HUES48 (cell line): ENCODE measurements around the gene CUBN.

ENCODE experiments used
- H3K27ac ChIP-seq: one replicate; pipeline ENCODE4 v1.7.0; 2013; ENCODE audit warnings: low read depth, low read length, inconsistent platforms
- H3K27me3 ChIP-seq: 2 replicates; pipeline ENCODE4 v1.6.1; 2013; ENCODE audit warnings: mild to moderate bottlenecking, low read length; ENCODE audit not compliant: control insufficient read depth, insufficient read depth
- H3K36me3 ChIP-seq: 2 replicates; pipeline ENCODE4 v1.6.1; 2013; ENCODE audit warnings: low read length; ENCODE audit not compliant: control insufficient read depth, insufficient read depth
- H3K4me1 ChIP-seq: 2 replicates; pipeline ENCODE4 v1.6.1; 2013; ENCODE audit warnings: mild to moderate bottlenecking, low read length; ENCODE audit not compliant: control insufficient read depth, insufficient read depth
- H3K4me3 ChIP-seq: 2 replicates; pipeline ENCODE4 v1.5.1; 2013; ENCODE audit warnings: mild to moderate bottlenecking, low read depth, low read length
- H3K9ac ChIP-seq: 2 replicates; pipeline ENCODE4 v1.6.1; 2013; ENCODE audit warnings: mild to moderate bottlenecking, low read depth, low read length, moderate library complexity
- H3K9me3 ChIP-seq: 2 replicates; pipeline ENCODE4 v1.6.1; 2013; ENCODE audit warnings: low read length; ENCODE audit not compliant: control insufficient read depth, insufficient read depth

CUBN gene

DNA sequence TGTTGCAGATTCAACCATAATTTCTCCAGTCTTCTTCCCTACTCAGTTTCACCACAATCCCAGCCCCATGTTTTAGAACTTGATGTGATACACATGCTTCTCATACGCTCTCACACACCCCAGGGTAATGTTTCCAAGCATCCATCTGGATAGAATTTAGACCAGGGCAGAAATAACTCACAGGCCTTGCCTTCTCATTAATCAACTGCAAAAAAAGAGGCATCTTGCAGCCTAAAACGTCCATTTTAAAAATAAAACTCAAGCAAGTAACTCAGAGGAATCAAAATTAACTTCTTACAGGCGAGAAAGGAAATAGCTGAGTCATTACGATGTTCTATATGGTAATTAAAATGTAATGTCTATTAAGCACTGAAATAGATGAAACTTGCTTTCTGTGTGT lies 185.2 kb downstream of the CUBN start:
- H3K27ac ChIP-seq = no peak overlapping the region
- H3K36me3 ChIP-seq = no peaks in the 10 kb centered on the region
- H3K9me3 ChIP-seq = no peaks in the 10 kb centered on the region
- no peaks in the 10 kb centered on the region for H3K27me3 ChIP-seq
- H3K4me3 ChIP-seq = no peak overlapping the region
- H3K9ac ChIP-seq = no peak overlapping the region
- peaks cover 8% of the 10 kb centered on the region; the same call in 1 of the 2 replicates for H3K4me1 ChIP-seq

GRCh38 chr10:16943295-16944285 lies 186.0 kb downstream of the CUBN start:
- Histone ChIP-seq H3K4me1 (peaks cover 8% of the 10 kb centered on the region; the same call in 1 of the 2 replicates), H3K9ac (no peak overlapping the region), H3K27ac (no peak overlapping the region), H3K9me3 (no peaks in the 10 kb centered on the region), H3K36me3 (no peaks in the 10 kb centered on the region), H3K27me3 (no peaks in the 10 kb centered on the region), H3K4me3 (no peak overlapping the region)

- no peak overlapping the region for H3K4me3 ChIP-seq
- H3K9me3 ChIP-seq = no peaks in the 10 kb centered on the region
- no peaks in the 10 kb centered on the region for H3K27me3 ChIP-seq
- peaks cover 8% of the 10 kb centered on the region; the same call in 1 of the 2 replicates for H3K4me1 ChIP-seq
- H3K9ac ChIP-seq = no peak overlapping the region
- no peak overlapping the region for H3K27ac ChIP-seq
- H3K36me3 ChIP-seq = no peaks in the 10 kb centered on the region
Measured at GRCh38 chr10:16942381-16943078, 187.1 kb downstream of the CUBN start.

DNA sequence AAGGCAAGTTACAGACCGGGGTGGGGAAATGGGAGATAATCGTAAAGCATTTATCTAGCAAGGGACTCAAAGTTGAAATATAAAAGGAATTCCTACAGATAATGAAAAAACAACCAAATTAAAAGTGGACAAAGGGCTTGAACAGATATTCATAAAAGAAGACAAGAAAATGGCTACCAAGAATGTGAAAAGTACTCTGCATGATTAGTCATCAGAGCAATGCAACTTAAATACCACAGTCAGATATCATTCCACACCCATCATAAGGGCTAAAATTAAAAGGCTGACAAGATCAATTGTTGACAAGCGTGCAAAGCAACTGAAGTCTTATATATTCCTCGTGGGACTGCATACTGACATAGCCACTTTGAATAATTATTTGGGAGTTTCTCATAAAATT lies 187.7 kb downstream of the CUBN start:
- H3K9me3 ChIP-seq = no peaks in the 10 kb centered on the region
- H3K4me3 ChIP-seq = no peak overlapping the region
- H3K4me1 ChIP-seq = peaks cover 6% of the 10 kb centered on the region; the same call in 1 of the 2 replicates
- no peaks in the 10 kb centered on the region for H3K36me3 ChIP-seq
- H3K27me3 ChIP-seq = no peaks in the 10 kb centered on the region
- H3K27ac ChIP-seq = no peak overlapping the region
- no peak overlapping the region for H3K9ac ChIP-seq

- Histone ChIP-seq H3K9me3 (no peaks in the 10 kb centered on the region), H3K27ac (no peak overlapping the region), H3K4me1 (0 out of 2 replicates have a peak, but pooled peaks cover 4% of the 10 kb centered on the region), H3K9ac (no peak overlapping the region), H3K36me3 (no peaks in the 10 kb centered on the region), H3K4me3 (no peak overlapping the region), H3K27me3 (no peaks in the 10 kb centered on the region)
Measured at GRCh38 chr10:16941067-16941466, 188.5 kb downstream of the CUBN start.

DNA sequence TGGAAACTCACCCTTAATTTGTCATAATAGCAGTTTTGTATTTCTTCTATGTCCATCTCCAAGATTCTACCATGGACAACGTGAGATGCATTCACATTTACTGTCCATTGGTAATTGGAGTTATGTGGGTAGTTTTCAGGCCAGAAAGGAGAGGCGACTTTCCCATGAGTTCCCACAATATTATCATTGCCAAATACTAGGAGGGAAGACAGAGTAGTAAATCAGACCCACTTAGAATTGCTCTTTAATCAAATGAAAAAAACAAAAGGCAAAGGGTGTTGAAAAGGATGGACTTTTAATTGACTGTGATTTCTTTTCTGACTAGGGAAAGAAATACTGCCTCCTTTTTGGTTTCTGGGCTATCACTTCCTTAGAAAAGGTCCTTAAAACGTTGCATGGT lies 190.7 kb downstream of the CUBN start:
- Histone ChIP-seq H3K9me3 (no peaks in the 10 kb centered on the region), H3K27me3 (no peaks in the 10 kb centered on the region), H3K36me3 (no peaks in the 10 kb centered on the region), H3K27ac (no peak overlapping the region), H3K4me3 (no peak overlapping the region), H3K9ac (no peak overlapping the region), H3K4me1 (no peaks in the 10 kb centered on the region)

- H3K9ac ChIP-seq = no peak overlapping the region
- H3K4me1 ChIP-seq = 0 out of 2 replicates have a peak, but pooled peaks cover under 1% of the 10 kb centered on the region
- H3K27me3 ChIP-seq = no peaks in the 10 kb centered on the region
- H3K36me3 ChIP-seq = no peaks in the 10 kb centered on the region
- no peaks in the 10 kb centered on the region for H3K9me3 ChIP-seq
- no peak overlapping the region for H3K27ac ChIP-seq
- H3K4me3 ChIP-seq = no peak overlapping the region
Measured at GRCh38 chr10:16934461-16934860, 195.2 kb downstream of the CUBN start.

DNA sequence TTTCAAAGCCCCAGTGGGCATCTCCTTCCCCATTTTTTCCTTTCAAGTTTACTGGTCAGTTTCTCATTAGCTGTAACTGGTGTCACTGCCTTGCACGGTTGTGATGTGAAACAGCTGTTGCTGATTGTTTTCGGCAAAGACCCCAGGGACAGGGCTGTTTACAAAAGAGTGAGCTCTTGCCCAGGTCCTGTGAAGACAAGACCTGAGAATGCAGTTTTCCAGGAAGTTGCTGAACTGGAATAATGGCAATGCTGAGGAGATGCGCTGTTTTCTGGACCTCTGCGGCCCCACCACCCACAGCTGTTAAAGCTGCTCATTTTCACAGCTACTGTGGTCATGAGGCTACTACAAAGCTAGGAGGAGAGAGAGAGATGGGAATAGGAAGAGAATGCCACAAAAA lies 195.8 kb downstream of the CUBN start:
- H3K27ac ChIP-seq = no peak overlapping the region
- no peak overlapping the region for H3K4me3 ChIP-seq
- H3K36me3 ChIP-seq = no peaks in the 10 kb centered on the region
- H3K9me3 ChIP-seq = no peaks in the 10 kb centered on the region
- H3K9ac ChIP-seq = no peak overlapping the region
- no peaks in the 10 kb centered on the region for H3K27me3 ChIP-seq
- H3K4me1 ChIP-seq = peaks cover 8% of the 10 kb centered on the region; the same call in 1 of the 2 replicates

- no peak overlapping the region for H3K27ac ChIP-seq
- no peak overlapping the region for H3K4me3 ChIP-seq
- no peak overlapping the region for H3K9ac ChIP-seq
- H3K4me1 ChIP-seq = peaks cover 10% of the 10 kb centered on the region; the same call in 1 of the 2 replicates
- H3K9me3 ChIP-seq = no peaks in the 10 kb centered on the region
- no peaks in the 10 kb centered on the region for H3K27me3 ChIP-seq
- H3K36me3 ChIP-seq = no peaks in the 10 kb centered on the region
Measured at GRCh38 chr10:16931930-16932329, 197.7 kb downstream of the CUBN start.

DNA sequence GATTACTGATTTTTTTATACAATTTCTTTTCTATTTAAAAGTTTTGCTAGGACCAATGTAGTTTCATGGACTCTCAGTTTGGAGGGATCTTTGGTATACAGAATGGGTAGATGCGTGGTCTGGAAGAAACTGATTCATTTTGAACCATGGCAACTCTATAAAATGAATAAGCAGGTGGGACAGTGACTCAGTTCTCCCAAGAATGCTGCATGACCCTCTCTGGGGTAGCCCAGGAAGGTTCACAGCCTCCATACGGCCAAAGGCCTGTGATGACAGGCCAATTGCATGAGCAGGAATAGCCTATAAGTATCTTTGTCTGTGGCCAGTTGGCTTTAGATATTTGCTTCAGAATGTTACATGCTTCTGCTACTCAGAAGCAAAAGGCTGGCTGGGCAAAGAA lies 199.1 kb downstream of the CUBN start:
- Histone ChIP-seq H3K4me3 (no peak overlapping the region), H3K27ac (no peak overlapping the region), H3K27me3 (no peaks in the 10 kb centered on the region), H3K36me3 (no peaks in the 10 kb centered on the region), H3K9ac (no peak overlapping the region), H3K9me3 (no peaks in the 10 kb centered on the region), H3K4me1 (peaks cover 14% of the 10 kb centered on the region; the same call in 1 of the 2 replicates)

- peaks cover 15% of the 10 kb centered on the region; the same call in 1 of the 2 replicates for H3K4me1 ChIP-seq
- H3K27me3 ChIP-seq = no peaks in the 10 kb centered on the region
- no peaks in the 10 kb centered on the region for H3K36me3 ChIP-seq
- no peaks in the 10 kb centered on the region for H3K9me3 ChIP-seq
- no peak overlapping the region for H3K27ac ChIP-seq
- no peak overlapping the region for H3K4me3 ChIP-seq
- H3K9ac ChIP-seq = no peak overlapping the region
Measured at GRCh38 chr10:16929069-16929468, 200.5 kb downstream of the CUBN start.
